Activated naive CD8-positive, alpha-beta T cell treated with anti-CD3 and anti-CD28 coated beads, Interleukin-2, amount 50 U/mL, for 24 hours (primary cell): Measurements from ENCODE around the gene MYO1B.
A peak's percentile ranks its signal among the peaks of the same experiment; 100 is the strongest.

Source experiments
- ATAC-seq: fragments of 150-1000 bp; cut with Tn5 transposase; one replicate; pipeline ENCODE4 v1.10.0; 2021
- DNase-seq: peaks from one replicate; pipeline ENCODE4 v3.0.0; 2021
- H3K27ac Mint-ChIP-seq: one replicate; pipeline ENCODE4 v1.8.0; 2021; ENCODE audit warnings: mild to moderate bottlenecking, mixed read lengths
- H3K27me3 Mint-ChIP-seq: one replicate; pipeline ENCODE4 v1.8.0; 2021; ENCODE audit warnings: mixed read lengths
- H3K36me3 Mint-ChIP-seq: one replicate; pipeline ENCODE4 v1.8.0; 2021; ENCODE audit warnings: low read depth, mixed read lengths
- H3K4me1 Mint-ChIP-seq: one replicate; pipeline ENCODE4 v1.8.0; 2021; ENCODE audit warnings: mixed read lengths
- H3K4me3 Mint-ChIP-seq: one replicate; pipeline ENCODE4 v1.8.0; 2021; ENCODE audit warnings: mild to moderate bottlenecking, moderate library complexity, mixed read lengths
- H3K9me3 Mint-ChIP-seq: one replicate; pipeline ENCODE4 v1.8.0; 2021; ENCODE audit warnings: mixed read lengths

The MYO1B gene

DNA sequence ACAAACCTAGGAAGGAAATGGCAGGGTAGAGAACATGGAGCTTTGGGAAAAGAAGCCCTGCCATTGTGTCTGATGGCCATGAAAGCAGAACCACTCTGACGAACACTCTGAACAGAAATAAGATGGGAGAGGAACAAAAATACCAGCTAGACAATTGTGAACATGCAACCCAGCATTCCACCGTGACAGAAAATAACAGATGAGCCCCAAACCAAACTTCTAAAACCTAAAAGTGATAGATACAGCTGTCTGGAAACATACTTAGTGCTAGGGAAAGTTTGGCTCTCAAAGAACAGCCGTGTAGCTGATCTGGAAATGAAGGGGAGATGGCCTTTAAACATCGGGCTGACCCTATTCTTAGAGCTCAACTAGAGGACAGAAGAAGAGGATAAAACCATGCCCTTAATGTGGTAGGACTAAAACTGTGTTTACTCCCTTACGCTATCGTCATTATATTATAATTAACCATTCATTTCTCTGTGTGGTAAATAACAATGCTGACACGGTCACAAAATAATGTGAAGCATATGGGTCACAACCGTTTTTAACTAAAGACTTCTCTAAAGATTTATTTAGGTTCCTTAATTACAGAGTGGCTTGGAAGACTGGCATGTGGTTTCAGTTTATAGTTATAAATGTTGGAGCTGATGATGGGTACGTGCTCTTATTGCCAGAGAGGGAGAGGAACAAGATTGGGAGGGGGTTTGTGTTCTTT lies 80.6 kb downstream of the MYO1B start:
- Mint-ChIP-seq H3K36me3 (peaks cover 9% of the 10 kb centered on the region), H3K4me3 (no peak overlapping the region), H3K27ac (no peak overlapping the region), H3K4me1 (peaks cover 25% of the 10 kb centered on the region), H3K27me3 (no peaks in the 10 kb centered on the region), H3K9me3 (peaks cover 15% of the 10 kb centered on the region)
- no peak for ATAC-seq
- no peak for DNase-seq

DNA sequence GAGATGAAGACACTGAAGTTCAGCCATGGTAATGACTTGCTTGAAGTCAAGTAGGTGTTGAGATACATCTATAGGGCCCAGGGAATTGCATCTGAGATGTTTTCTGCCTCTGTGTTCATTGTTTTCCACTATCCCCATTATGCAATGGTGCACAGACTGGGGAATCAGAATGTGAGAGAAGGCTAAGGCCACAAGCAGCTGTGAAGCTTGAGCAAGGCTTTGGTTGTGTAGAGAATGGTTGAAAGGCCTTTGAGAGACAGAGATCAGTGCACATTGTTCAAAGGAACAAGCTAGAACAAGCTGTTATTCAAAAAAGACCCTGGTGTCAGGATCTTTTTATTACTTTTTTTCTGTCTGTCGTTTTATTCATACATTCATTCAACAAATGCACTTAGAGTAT lies 82.3 kb downstream of the MYO1B start:
- no peak overlapping the region for H3K27ac Mint-ChIP-seq
- DNase-seq (no peak), ATAC-seq (no peak)
- H3K9me3 Mint-ChIP-seq: peaks cover 16% of the 10 kb centered on the region
- H3K4me1 Mint-ChIP-seq: peaks cover 10% of the 10 kb centered on the region
- H3K4me3 Mint-ChIP-seq: no peak overlapping the region
- peaks cover 16% of the 10 kb centered on the region for H3K36me3 Mint-ChIP-seq
- H3K27me3 Mint-ChIP-seq: no peaks in the 10 kb centered on the region

DNA sequence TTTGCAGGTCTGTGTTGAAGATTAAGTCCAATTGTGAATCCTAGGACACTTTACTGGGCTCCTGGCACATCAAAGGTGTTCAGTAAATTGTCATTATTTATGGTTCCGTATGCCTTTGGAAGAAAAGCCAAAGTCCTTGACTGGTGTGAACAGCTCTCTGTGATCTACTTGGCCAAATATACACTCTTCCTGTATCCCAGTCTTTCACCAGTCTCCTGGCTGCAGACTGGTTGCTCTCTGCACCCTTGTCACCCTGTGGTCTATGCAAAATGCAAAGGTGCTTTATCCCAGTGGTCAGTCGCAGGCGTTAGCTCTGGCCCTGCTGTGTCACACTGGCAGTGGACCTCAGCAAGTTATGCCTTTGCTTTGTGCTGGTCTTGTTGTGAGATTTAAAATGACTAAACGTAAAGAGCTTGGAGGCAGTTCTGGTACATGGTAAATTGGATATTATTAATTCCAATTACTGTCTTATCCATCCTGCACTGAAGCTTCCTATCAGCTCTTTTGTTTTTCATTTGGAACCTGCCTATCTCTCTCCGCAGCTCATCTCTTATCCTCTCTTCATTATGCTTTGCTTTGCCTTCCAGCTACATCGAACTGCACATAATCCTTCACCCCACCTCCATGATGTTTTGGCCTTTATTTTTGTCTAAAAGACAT lies 83.1 kb downstream of the MYO1B start:
- DNase-seq: no peak
- no peak overlapping the region for H3K27ac Mint-ChIP-seq
- H3K36me3 Mint-ChIP-seq: peaks cover 16% of the 10 kb centered on the region
- H3K27me3 Mint-ChIP-seq: no peaks in the 10 kb centered on the region
- peaks cover 2% of the 10 kb centered on the region for H3K4me1 Mint-ChIP-seq
- no peak for ATAC-seq
- H3K9me3 Mint-ChIP-seq: peaks cover 14% of the 10 kb centered on the region
- no peak overlapping the region for H3K4me3 Mint-ChIP-seq

DNA sequence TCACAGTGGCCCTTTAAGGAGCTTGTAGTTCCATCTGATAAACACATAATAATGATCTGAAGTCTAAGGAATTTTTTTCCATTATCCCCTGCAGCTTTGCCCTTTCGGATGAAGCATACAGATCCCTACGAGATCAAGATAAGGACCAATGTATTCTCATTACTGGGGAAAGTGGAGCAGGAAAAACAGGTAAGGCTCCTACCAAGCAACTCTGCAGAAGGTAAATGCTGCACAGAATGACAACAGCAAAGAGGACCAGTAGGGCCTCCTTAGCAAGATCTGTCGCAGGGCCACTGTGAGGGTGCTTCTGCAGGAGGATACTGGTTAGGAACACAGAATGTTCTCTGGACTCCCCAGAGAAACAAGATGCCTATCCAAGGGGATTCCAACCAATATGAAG lies 84.6 kb downstream of the MYO1B start:
- DNase-seq (no peak), ATAC-seq (no peak)
- Mint-ChIP-seq H3K9me3 (peaks cover 6% of the 10 kb centered on the region), H3K27me3 (no peaks in the 10 kb centered on the region), H3K4me1 (no peaks in the 10 kb centered on the region), H3K27ac (no peak overlapping the region), H3K36me3 (peaks cover 16% of the 10 kb centered on the region), H3K4me3 (no peak overlapping the region)

DNA sequence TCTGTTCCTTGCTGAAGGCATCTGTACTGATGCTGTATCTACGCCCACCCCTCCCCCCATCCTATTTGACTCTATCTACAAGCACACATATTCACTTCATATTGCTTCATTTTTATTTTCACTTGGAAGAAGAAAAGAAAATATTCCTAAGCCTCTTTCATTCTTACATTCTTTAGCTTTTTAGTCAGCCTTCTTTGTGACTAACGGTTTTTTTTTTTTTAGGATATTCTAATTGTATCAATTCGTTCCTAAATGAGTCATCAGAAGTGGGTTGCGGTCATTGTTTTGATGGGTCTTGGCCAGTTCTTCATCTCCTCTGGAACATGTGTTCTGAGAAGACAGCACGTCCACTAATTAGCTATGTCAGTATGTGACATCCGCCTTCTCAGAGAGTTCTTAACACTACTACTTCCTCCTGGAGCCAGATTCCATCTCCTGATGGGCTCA lies 88.7 kb downstream of the MYO1B start:
- Mint-ChIP-seq H3K4me1 (no peaks in the 10 kb centered on the region), H3K27me3 (no peaks in the 10 kb centered on the region), H3K27ac (no peak overlapping the region), H3K36me3 (peaks cover 16% of the 10 kb centered on the region), H3K4me3 (no peak overlapping the region), H3K9me3 (peaks cover 6% of the 10 kb centered on the region)
- DNase-seq (no peak), ATAC-seq (no peak)

DNA sequence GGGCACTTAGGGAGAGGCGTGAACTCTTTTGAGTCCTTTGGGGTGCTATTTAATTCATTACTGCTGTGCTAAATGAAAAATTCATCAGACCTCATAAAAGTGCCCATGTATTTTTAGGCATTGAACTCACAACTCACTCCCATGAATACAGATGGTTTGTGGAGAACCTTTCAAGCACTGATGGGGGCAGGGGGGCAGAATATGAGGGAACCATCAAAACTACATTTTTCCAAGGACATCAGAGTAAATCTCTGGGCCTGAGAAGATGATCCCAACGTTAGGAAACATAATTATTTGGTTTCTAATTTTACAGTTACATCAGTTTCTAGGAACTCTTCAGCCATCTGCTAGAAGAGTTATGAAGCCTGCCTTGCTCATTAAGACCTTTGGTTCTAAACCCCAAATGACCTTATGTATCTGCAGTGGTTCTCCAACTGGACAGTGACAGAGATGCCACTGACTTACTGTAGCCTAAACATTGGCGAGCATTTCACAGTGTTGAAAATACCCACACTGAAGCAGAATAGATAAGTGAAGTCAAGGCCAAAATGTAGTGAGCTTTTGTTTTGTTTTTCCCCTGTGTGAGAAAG lies 90.8 kb downstream of the MYO1B start:
- Mint-ChIP-seq H3K27ac (no peak overlapping the region), H3K36me3 (peaks cover 7% of the 10 kb centered on the region), H3K9me3 (no peaks in the 10 kb centered on the region), H3K4me1 (no peaks in the 10 kb centered on the region), H3K4me3 (no peak overlapping the region), H3K27me3 (no peaks in the 10 kb centered on the region)
- DNase-seq (no peak), ATAC-seq (no peak)

DNA sequence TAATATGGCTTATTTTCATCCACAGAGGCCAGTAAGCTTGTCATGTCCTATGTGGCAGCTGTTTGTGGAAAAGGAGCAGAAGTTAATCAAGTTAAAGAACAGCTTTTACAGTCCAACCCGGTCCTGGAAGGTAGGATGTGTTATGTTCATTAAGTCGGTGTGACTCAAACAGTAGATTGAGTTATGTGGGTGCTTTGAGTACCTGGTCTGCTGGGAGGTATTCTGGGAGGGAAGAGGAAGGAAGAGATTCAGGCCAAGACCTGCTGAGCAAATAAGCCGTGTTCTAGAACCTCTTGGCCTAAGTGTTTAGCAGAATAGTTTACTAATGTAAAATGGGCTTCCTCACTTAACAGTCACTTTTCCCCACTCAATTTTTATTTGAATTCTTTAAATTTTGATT lies 96.2 kb downstream of the MYO1B start:
- H3K4me1 Mint-ChIP-seq: peaks cover 2% of the 10 kb centered on the region

DNA sequence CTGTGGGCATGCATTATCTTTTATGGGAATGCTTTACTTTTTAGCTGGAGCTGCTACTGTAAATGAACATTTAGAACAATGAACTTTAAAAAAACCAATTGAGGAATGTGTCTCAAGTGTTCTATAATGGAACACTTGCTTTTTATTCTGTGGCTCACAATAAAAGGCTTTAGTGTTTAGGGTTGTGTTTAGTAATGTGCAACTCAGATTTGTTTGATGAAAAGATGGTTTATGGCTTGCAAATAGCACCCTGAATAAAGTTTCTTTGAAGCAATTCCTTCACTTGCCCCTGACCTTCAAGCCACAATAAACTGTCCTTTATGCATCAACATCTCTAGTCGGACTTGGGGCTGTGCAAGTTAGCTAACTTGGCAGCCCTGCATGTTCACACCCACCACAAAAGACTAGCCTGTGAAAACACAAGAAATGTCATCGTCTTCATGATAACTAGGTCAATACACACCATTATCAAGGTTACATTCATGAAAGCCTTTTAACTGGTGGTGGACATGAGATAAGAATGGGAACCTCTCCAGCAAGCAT lies 98.7 kb downstream of the MYO1B start:
- ATAC-seq: no peak
- H3K36me3 Mint-ChIP-seq: peaks cover 12% of the 10 kb centered on the region
- DNase-seq: no peak
- H3K4me1 Mint-ChIP-seq: peaks cover 2% of the 10 kb centered on the region
- H3K27me3 Mint-ChIP-seq: no peaks in the 10 kb centered on the region
- H3K9me3 Mint-ChIP-seq: no peaks in the 10 kb centered on the region
- no peak overlapping the region for H3K4me3 Mint-ChIP-seq
- no peak overlapping the region for H3K27ac Mint-ChIP-seq

More for the DNA sequence above, 96.2 kb downstream of the MYO1B start:
- Mint-ChIP-seq H3K9me3 (no peaks in the 10 kb centered on the region), H3K27ac (no peak overlapping the region), H3K27me3 (no peaks in the 10 kb centered on the region), H3K4me3 (no peak overlapping the region), H3K36me3 (peaks cover 9% of the 10 kb centered on the region)
- DNase-seq: no peak
- no peak for ATAC-seq

DNA sequence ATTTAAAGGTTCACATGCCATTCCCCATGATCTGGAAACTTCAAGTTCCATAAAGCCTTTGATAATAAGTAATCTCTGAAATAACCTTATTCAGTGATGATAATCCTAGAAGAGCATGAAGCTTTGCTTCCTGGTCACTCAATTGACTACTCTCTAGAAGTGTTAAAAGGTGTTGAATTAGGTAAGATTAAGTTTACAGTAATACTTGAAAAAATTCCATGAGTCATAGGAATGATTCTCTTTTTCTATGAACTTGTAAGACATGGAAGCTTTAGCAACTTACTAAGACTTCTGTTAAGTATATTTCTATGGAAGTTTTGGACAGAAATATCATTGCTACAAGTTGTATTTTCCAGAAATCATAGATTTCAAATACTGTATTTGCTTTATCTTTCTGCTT lies 100.6 kb downstream of the MYO1B start:
- Mint-ChIP-seq H3K27me3 (no peaks in the 10 kb centered on the region), H3K4me3 (no peak overlapping the region), H3K4me1 (peaks cover 4% of the 10 kb centered on the region), H3K27ac (no peak overlapping the region), H3K36me3 (peaks cover 12% of the 10 kb centered on the region), H3K9me3 (no peaks in the 10 kb centered on the region)
- ATAC-seq: no peak
- no peak for DNase-seq

DNA sequence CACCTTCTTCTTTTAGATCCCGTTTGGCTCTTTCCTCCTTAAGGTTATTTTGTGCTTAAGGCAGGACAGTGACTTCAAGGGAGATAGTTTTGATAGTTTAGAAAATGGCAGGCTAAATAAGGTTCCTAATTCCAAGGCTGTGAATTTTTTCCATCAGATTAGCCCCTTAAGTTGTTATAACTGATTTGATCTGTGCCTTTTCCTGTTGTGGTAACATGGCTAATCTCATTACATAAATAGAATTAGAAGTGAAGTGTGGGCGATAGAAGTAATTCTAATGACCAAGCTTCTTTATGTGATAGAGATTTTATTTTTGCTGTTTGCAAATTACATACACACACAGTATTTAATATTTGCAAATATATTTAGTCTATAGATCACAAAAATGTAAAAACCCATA lies 102.0 kb downstream of the MYO1B start:
- Mint-ChIP-seq H3K9me3 (no peaks in the 10 kb centered on the region), H3K27ac (no peak overlapping the region), H3K4me1 (peaks cover 4% of the 10 kb centered on the region), H3K4me3 (no peak overlapping the region), H3K27me3 (no peaks in the 10 kb centered on the region), H3K36me3 (peaks cover 6% of the 10 kb centered on the region)
- ATAC-seq (no peak), DNase-seq (no peak)

DNA sequence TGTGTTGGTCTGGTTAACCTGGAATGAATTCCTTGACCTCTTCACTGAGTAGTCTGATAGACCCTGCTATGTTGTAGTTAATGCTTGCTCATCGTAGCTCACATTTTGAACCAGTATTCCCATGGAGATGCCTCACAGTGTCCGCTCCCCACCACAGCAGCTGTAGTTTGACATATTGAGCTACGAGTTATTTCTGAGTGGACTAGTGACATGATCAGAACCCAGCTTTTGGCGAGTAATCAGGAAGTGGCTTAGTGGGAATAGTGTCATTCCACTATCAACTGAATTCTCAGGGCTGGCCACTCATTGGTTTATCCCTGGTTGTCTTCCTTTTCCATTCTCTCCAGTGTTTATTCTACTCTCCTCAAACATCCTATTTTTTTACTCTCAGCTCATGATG lies 102.7 kb downstream of the MYO1B start:
- Mint-ChIP-seq H3K4me3 (no peak overlapping the region), H3K27ac (no peak overlapping the region), H3K27me3 (no peaks in the 10 kb centered on the region), H3K36me3 (peaks cover 5% of the 10 kb centered on the region), H3K9me3 (no peaks in the 10 kb centered on the region), H3K4me1 (peaks cover 4% of the 10 kb centered on the region)
- DNase-seq (no peak), ATAC-seq (no peak)

DNA sequence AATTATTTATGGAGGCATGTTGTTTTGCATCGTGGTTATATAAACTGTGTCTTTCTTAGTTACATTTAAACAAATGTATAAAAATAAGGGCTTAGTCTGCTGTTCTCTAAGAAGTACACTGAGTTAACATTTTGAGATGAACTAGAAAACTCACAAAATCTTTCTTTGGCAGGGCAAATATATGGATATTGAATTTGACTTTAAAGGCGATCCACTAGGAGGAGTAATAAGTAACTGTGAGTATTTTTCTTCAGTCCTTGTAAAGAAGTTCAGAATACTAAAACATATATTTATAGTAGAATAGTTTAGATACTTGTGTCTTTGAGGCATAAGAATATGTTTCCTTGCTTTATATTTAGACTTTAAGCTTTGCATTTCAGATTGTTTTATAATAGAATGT lies 104.8 kb downstream of the MYO1B start:
- no peak overlapping the region for H3K27ac Mint-ChIP-seq
- H3K36me3 Mint-ChIP-seq: peaks cover 3% of the 10 kb centered on the region
- ATAC-seq: no peak

DNA sequence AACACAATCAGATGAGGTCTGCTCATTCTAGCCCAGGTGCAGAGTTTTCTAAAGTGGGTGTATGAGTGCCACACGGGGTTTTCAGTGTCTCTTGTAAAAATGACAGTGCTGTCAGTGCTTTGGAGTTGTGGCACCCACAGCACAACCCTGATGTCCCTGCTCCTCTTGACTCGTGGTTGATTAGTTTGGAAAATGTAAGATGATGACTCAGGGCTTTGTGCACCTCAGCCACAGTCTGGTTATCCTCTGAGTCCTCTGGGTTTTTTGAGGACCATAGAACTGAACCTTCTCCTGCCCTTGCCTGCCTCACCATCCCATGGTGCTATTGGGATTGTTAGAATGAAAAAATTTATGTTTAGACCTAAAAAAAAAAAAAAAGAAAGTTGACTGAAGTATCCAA lies 105.6 kb downstream of the MYO1B start:
- Mint-ChIP-seq H3K4me3 (no peak overlapping the region), H3K4me1 (peaks cover 2% of the 10 kb centered on the region), H3K36me3 (peaks cover 3% of the 10 kb centered on the region), H3K9me3 (peaks cover 4% of the 10 kb centered on the region), H3K27ac (no peak overlapping the region), H3K27me3 (no peaks in the 10 kb centered on the region)
- ATAC-seq (peak; percentile 59), DNase-seq (no peak)

More for the DNA sequence above, 104.8 kb downstream of the MYO1B start:
- Mint-ChIP-seq H3K4me3 (no peak overlapping the region), H3K27me3 (no peaks in the 10 kb centered on the region), H3K9me3 (peaks cover 4% of the 10 kb centered on the region), H3K4me1 (peaks cover 4% of the 10 kb centered on the region)
- no peak for DNase-seq

DNA sequence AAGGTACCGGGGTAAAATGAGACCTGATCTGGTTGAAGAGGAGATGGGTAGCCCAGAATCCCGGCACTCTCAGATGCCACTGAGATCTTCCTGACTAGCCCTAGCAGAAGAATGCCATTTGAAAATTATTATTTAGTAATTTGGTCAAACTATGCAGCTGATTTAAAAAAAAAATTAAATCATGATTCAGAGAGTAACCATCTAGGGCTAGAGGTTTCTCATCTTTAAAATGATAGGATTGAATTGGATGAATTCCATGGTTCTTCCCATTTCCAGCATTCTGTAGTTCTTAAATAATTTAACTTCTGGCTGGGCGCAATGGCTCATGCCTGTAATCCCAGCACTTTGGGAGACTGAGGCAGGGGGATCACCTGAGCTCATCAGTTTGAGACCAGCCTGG lies 106.1 kb downstream of the MYO1B start:
- Mint-ChIP-seq H3K27me3 (no peaks in the 10 kb centered on the region), H3K9me3 (peaks cover 4% of the 10 kb centered on the region)
- DNase-seq: no peak

DNA sequence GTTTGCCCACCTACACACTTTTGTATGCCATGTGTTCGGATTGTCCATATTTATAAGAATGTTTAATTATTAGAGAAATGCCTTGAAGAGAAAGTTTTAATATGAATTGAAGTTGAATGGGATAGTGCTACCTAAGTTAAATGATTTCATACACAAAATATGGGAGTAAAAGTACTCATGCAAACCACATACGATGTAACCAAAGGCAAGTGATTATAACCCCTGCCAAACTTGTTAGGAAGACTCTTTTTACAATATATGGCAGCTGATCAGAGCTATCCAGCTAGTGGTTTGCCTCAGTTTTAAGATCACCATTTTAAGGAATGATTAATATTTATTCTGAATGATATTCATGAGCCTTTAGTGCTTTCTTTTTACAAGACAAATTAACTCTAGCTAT lies 106.7 kb downstream of the MYO1B start:
- H3K27ac Mint-ChIP-seq: no peak overlapping the region
- H3K4me1 Mint-ChIP-seq: peaks cover 2% of the 10 kb centered on the region
- H3K9me3 Mint-ChIP-seq: peaks cover 4% of the 10 kb centered on the region
- ATAC-seq (no peak), DNase-seq (no peak)
- peaks cover 3% of the 10 kb centered on the region for H3K36me3 Mint-ChIP-seq
- H3K27me3 Mint-ChIP-seq: peaks cover under 1% of the 10 kb centered on the region
- no peak overlapping the region for H3K4me3 Mint-ChIP-seq

More for the DNA sequence above, 106.1 kb downstream of the MYO1B start:
- Mint-ChIP-seq H3K4me1 (peaks cover 2% of the 10 kb centered on the region), H3K27ac (no peak overlapping the region), H3K4me3 (no peak overlapping the region), H3K36me3 (peaks cover 3% of the 10 kb centered on the region)
- no peak for ATAC-seq
